HCT116 (cell line): ENCODE data around the gene SRSF5. TPM values are rescaled to one million over a fixed set of nuclear protein-coding genes. Genes with fewer than 3 reads are reported as not detected.

Experiments used
- ATAC-seq: fragments of 200-7000 bp; cut with Tn5 transposase; 2 replicates; pipeline ENCODE4 v1.9.1; 2020; ENCODE audit warnings: mild to moderate bottlenecking, moderate library complexity
- BruUV-seq: library from RNA; stranded (reverse); fragments of 400-500 nt; replicated peaks from 2 replicates; lab custom pipeline; 2021; lab: Mats Ljungman, UMichigan
- CTCF ChIA-PET: fragments of 300-600 bp; sonication (Branson Sonifier 250); formaldehyde crosslinking; loops from one replicate; lab custom pipeline; 2021; ENCODE audit warnings: antibody characterized with exemption; lab: Charles Lee
- POLR2A ChIA-PET: fragments of 300-600, 350-600 bp; sonication (Branson Sonifier 250); formaldehyde crosslinking; loops from one replicate; lab custom pipeline; 2021; ENCODE audit warnings: antibody characterized with exemption; lab: Charles Lee
- RAD21 ChIA-PET, 2 experiments: fragments of 300-600 bp; sonication (Branson Sonifier 250); formaldehyde crosslinking; loops; one replicate each; lab custom pipeline; 2023; ENCODE audit warnings: low total read pairs in 2 of 2; ENCODE audit not compliant: uncharacterized antibody in 2 of 2, unreplicated experiment in 2 of 2, low non-redundant PET in 1 of 2; lab: Charles Lee
- DNase-seq: peaks from one replicate; pipeline ENCODE4 v3.0.0-alpha.2; 2010; ENCODE audit warnings: low read depth, low spot score
- H2AFZ ChIP-seq: fragments of 200-600 bp; shearing (Covaris generic), sonication (generic); 2 replicates; pipeline ENCODE4 v1.6.1; 2017; ENCODE audit warnings: low read depth, mixed run types, mixed read lengths, antibody characterized with exemption, low read length; ENCODE audit not compliant: poor library complexity, severe bottlenecking
- H3K27ac ChIP-seq: 2 replicates; pipeline ENCODE4 v1.5.1; 2012; ENCODE audit warnings: low read depth, low read length
- H3K27me3 ChIP-seq: fragments of 200-600 bp; sonication (generic); 2 replicates; pipeline ENCODE4 v1.6.1; 2016; ENCODE audit warnings: mixed run types, low read length, mixed read lengths; ENCODE audit not compliant: insufficient read depth
- H3K36me3 ChIP-seq, 2 experiments: fragments of 200-500 bp in 1 of 2; fragments of 200-600 bp in 1 of 2; sonication (Bioruptor generic) in 1 of 2; sonication (generic) in 1 of 2; 2 replicates each; pipeline versions ENCODE4 v1.5.1 to v1.6.1; 2014 to 2016; ENCODE audit warnings: low read length in 2 of 2, inconsistent platforms in 1 of 2, mixed read lengths in 1 of 2, mixed run types in 1 of 2; ENCODE audit not compliant: insufficient read depth in 2 of 2, control insufficient read depth in 1 of 2
- H3K4me1 ChIP-seq, 2 experiments: fragments of 200-600 bp in 1 of 2; sonication (generic) in 1 of 2; 2 replicates each; pipeline versions ENCODE4 v1.5.1 to v1.6.1; 2012 to 2017; ENCODE audit warnings: low read length in 2 of 2, inconsistent platforms in 1 of 2, mild to moderate bottlenecking in 1 of 2, mixed read lengths in 1 of 2, mixed run types in 1 of 2, moderate library complexity in 1 of 2; ENCODE audit not compliant: insufficient read depth in 2 of 2, control insufficient read depth in 1 of 2
- H3K4me2 ChIP-seq: fragments of 200-600 bp; sonication (generic); 2 replicates; pipeline ENCODE4 v1.6.1; 2017; ENCODE audit warnings: mixed run types, low read length, mixed read lengths
- H3K4me3 ChIP-seq, 2 experiments: fragments of 200-600 bp in 1 of 2; sonication (generic) in 1 of 2; replicated peaks in 1 of 2; 2 replicates each; pipeline ENCODE4 v1.5.1; 2011 to 2016; ENCODE audit warnings: low read length in 2 of 2, control low read depth in 1 of 2, low read depth in 1 of 2, mild to moderate bottlenecking in 1 of 2, mixed read lengths in 1 of 2, mixed run types in 1 of 2
- H3K79me2 ChIP-seq: fragments of 200-600 bp; sonication (generic); 2 replicates; pipeline ENCODE4 v1.6.1; 2017; ENCODE audit warnings: mild to moderate bottlenecking, mixed run types, low read length, moderate library complexity, mixed read lengths; ENCODE audit not compliant: insufficient read depth
- H3K9ac ChIP-seq: fragments of 200-600 bp; sonication (generic); 2 replicates; pipeline ENCODE4 v1.6.1; 2016; ENCODE audit warnings: low read length, mixed read lengths
- H3K9me2 ChIP-seq: fragments of 200-600 bp; sonication (generic), shearing (Covaris generic); 2 replicates; pipeline ENCODE4 v1.6.1; 2017; ENCODE audit warnings: mixed run types, mild to moderate bottlenecking, moderate library complexity; ENCODE audit not compliant: insufficient read depth
- H3K9me3 ChIP-seq, 2 experiments: fragments of 200-500 bp in 1 of 2; fragments of 200-600 bp in 1 of 2; sonication (Bioruptor generic) in 1 of 2; sonication (generic) in 1 of 2; 2 replicates each; pipeline ENCODE4 v1.6.1; 2014 to 2017; ENCODE audit warnings: low read length in 2 of 2, mixed read lengths in 2 of 2, inconsistent platforms in 1 of 2, low read depth in 1 of 2, mild to moderate bottlenecking in 1 of 2, mixed run types in 1 of 2, moderate library complexity in 1 of 2; ENCODE audit not compliant: control insufficient read depth in 1 of 2, insufficient read depth in 1 of 2
- H4K20me1 ChIP-seq: fragments of 200-600 bp; sonication (generic), shearing (Covaris generic); 2 replicates; pipeline ENCODE4 v1.6.1; 2017; ENCODE audit warnings: mixed run types, mild to moderate bottlenecking, moderate library complexity; ENCODE audit not compliant: insufficient read depth
- EGR1 ChIP-seq: IDR thresholded peaks from 2 replicates; pipeline ENCODE4 v1.6.1; 2012; ENCODE audit warnings: low read depth
- EZH2 ChIP-seq: fragments of 200-600 bp; sonication (generic); IDR thresholded peaks from 2 replicates; pipeline ENCODE4 v1.6.1; 2017; ENCODE audit warnings: antibody characterized with exemption, mixed run types
- EZH2phosphoT487 ChIP-seq: fragments of 200-600 bp; IDR thresholded peaks from 2 replicates; pipeline ENCODE4 v1.6.1; 2018; ENCODE audit warnings: antibody characterized with exemption, borderline replicate concordance
- POLR2A ChIP-seq: IDR thresholded peaks from 2 replicates; pipeline ENCODE4 v1.7.0; 2011; ENCODE audit warnings: borderline replicate concordance; ENCODE audit not compliant: insufficient read depth, insufficient read length; ENCODE audit errors: extremely low read depth
- POLR2AphosphoS5 ChIP-seq: IDR thresholded peaks from 2 replicates; pipeline ENCODE4 v1.6.1; 2011; ENCODE audit warnings: mild to moderate bottlenecking, low read depth, low read length, moderate library complexity
- SIN3A ChIP-seq: IDR thresholded peaks from 2 replicates; pipeline ENCODE4 v1.6.1; 2012; ENCODE audit warnings: low read depth
- SP1 ChIP-seq: IDR thresholded peaks from 2 replicates; pipeline ENCODE4 v1.6.1; 2012; ENCODE audit warnings: low read depth
- TCF7L2 ChIP-seq: IDR thresholded peaks from 2 replicates; pipeline ENCODE4 v1.7.0; 2011; ENCODE audit warnings: borderline replicate concordance, inconsistent platforms; ENCODE audit not compliant: insufficient read depth, insufficient read length; ENCODE audit errors: extremely low read depth
- YY1 ChIP-seq: IDR thresholded peaks from 2 replicates; pipeline ENCODE4 v1.6.1; 2011; ENCODE audit warnings: low read length, low read depth, moderate library complexity, mild to moderate bottlenecking; ENCODE audit not compliant: insufficient replicate concordance; ENCODE audit errors: extremely low read depth
- ZNF274 ChIP-seq: fragments of 200-500 bp; sonication (Bioruptor generic); IDR thresholded peaks from 2 replicates; pipeline ENCODE4 v1.6.1; 2014; ENCODE audit warnings: mild to moderate bottlenecking, low read depth, low read length, inconsistent platforms
- intact Hi-C: fragments of 100-400 bp; cut with micrococcal nuclease; formaldehyde crosslinking; loops from 2 replicates; pipeline ENCODE4 v1.10.0; 2022
- total RNA-seq: library from RNA; stranded (reverse); gene quantifications from one replicate; pipeline ENCODE4 v1.2.1, GENCODE V29; 2021; ENCODE audit not compliant: unreplicated experiment
- TF ChIP-seq, protein P1 (sequence below): IDR thresholded peaks from 2 replicates; pipeline ENCODE4 v1.6.1; 2012

Gene SRSF5
- total RNA-seq, 1 experiment from 2014 or later = 258 TPM

DNA sequence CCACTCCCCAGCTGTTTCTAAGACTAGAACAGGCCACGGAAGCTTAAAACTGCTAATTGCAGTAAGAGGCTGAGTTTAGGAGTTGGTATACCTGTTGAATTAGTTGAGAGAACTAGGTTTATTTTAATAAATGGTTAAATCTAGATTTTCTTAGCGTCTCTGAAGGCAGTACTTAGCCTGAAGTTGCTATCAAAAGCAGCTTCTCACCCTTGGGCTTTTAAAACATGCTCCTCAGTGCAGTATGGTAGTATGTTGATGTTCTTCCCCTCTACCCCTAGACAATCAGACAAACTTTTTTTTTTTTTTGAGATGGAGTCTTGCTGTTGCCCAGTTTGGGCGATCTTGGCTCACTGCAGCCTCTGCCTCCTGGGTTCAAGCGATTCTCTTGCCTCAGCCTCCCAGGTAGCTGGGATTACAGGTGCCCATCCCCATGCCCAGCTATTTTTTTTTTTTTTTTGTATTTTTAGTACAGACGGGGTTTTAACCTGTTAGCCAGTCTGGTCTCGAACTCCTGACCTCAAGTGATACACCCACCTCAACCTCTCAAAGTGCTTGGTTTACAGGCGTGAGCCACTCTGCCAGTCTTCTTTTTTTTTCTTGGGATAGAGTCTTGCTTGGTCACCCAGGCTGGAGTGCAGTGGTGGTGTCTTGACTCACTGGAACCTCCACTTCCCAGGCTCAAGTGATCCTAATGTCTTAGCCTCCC lies 6.8 kb downstream of the SRSF5 start:
- ChIA-PET RAD21 (no interaction called here), POLR2A (no interaction called here), CTCF (no interaction called here)
- H3K9me2 ChIP-seq = no peaks in the 10 kb centered on the region
- no TSS peak for BruUV-seq
- ATAC-seq (no peak), DNase-seq (no peak)
- no peaks in the 10 kb centered on the region for H3K27me3 ChIP-seq
- peaks cover 19% of the 10 kb centered on the region; the same call in 1 of the 2 replicates for H4K20me1 ChIP-seq
- H3K79me2 ChIP-seq = peaks cover 51% of the 10 kb centered on the region
- H3K4me1 ChIP-seq = no peaks in the 10 kb centered on the region; a peak in 1 of 4 replicates
- intact Hi-C loops = no loop called here
- H3K9ac ChIP-seq = no peak overlapping the region
- H3K36me3 ChIP-seq = peaks cover 73 to 80% of the 10 kb centered on the region in 2 experiments
- no peak overlapping the region for H3K4me2 ChIP-seq
- no peaks in the 10 kb centered on the region for H3K9me3 ChIP-seq
- no peak overlapping the region for H3K27ac ChIP-seq
- no peak overlapping the region for H3K4me3 ChIP-seq
- TF ChIP-seq EZH2 (no peak), SP1 (no peak), EGR1 (no peak), ZNF274 (no peak), EZH2phosphoT487 (no peak), SIN3A (0 out of 2 replicates have a peak, but pooled peaks have one; percentile 9), POLR2AphosphoS5 (peak; percentile 42; the same call in 1 of the 2 replicates), YY1 (no peak), POLR2A (no peak), TCF7L2 (no peak)
- TF ChIP-seq, protein P1, sequence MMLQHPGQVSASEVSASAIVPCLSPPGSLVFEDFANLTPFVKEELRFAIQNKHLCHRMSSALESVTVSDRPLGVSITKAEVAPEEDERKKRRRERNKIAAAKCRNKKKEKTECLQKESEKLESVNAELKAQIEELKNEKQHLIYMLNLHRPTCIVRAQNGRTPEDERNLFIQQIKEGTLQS = no peak
- no peak overlapping the region for H2AFZ ChIP-seq
